HG02623 (cell line): ENCODE measurements around the gene TRAF1.

ENCODE experiments used
- ATAC-seq: cut with Tn5 transposase; IDR thresholded peaks from one replicate; pipeline ENCODE4 v1.9.1; 2021; ENCODE audit warnings: moderate library complexity; ENCODE audit not compliant: unreplicated experiment

Gene TRAF1

GRCh38 chr9:120853198-120853597, 73.4 kb downstream of the TRAF1 start:
- ATAC-seq: no peak
